PC-3 (cell line): Measurements from ENCODE around the gene TTC8. TPM values are rescaled to one million over a fixed set of nuclear protein-coding genes. Genes with fewer than 3 reads are reported as not detected.

ENCODE experiments used
- ATAC-seq: fragments of 200-7000 bp; cut with Tn5 transposase; 2 replicates; pipeline ENCODE4 v1.9.1; 2020; ENCODE audit warnings: mild to moderate bottlenecking, moderate library complexity
- BruUV-seq: library from RNA; stranded (reverse); fragments of 400-500 nt; replicated peaks from 2 replicates; lab custom pipeline; 2021; lab: Mats Ljungman, UMichigan
- CTCF ChIA-PET: fragments of 300-600 bp; sonication (Branson Sonifier 250); formaldehyde crosslinking; loops from one replicate; lab custom pipeline; 2022; ENCODE audit warnings: antibody characterized with exemption; lab: Charles Lee
- POLR2A ChIA-PET: fragments of 300-600 bp; sonication (Branson Sonifier 250); formaldehyde crosslinking; loops from one replicate; lab custom pipeline; 2022; ENCODE audit warnings: antibody characterized with exemption; ENCODE audit not compliant: unreplicated experiment; lab: Charles Lee
- DNase-seq: peaks from one replicate; pipeline ENCODE4 v3.0.0-alpha.2; 2015
- H2AFZ ChIP-seq: fragments of 300-600 bp; sonication (generic); 2 replicates; pipeline ENCODE4 v1.6.0; 2016; ENCODE audit warnings: antibody characterized with exemption, low read length
- H3F3A ChIP-seq: fragments of 300-600 bp; sonication (generic); one replicate; pipeline ENCODE4 v1.6.0; 2017; ENCODE audit warnings: antibody characterized with exemption, low read length, control low read depth, mild to moderate bottlenecking; ENCODE audit not compliant: unreplicated experiment
- H3K27ac ChIP-seq: fragments of 300-600 bp; sonication (generic); 2 replicates; pipeline ENCODE4 v1.5.1; 2016; ENCODE audit warnings: mild to moderate bottlenecking, low read length
- H3K27me3 ChIP-seq: fragments of 300-600 bp; sonication (generic); 2 replicates; pipeline ENCODE4 v1.6.1; 2016; ENCODE audit warnings: low read length, mixed read lengths
- H3K36me3 ChIP-seq: fragments of 300-600 bp; sonication (generic); 2 replicates; pipeline ENCODE4 v1.6.1; 2016; ENCODE audit warnings: low read depth, mixed run types, low read length, mixed read lengths
- H3K4me1 ChIP-seq: fragments of 300-600 bp; sonication (generic); 2 replicates; pipeline ENCODE4 v1.5.1; 2016; ENCODE audit warnings: low read length; ENCODE audit not compliant: insufficient read depth
- H3K4me2 ChIP-seq: fragments of 300-600 bp; sonication (generic); 2 replicates; pipeline ENCODE4 v1.6.0; 2016; ENCODE audit warnings: low read length
- H3K4me3 ChIP-seq: fragments of 300-600 bp; sonication (generic); 2 replicates; pipeline ENCODE4 v1.5.1; 2016; ENCODE audit warnings: mild to moderate bottlenecking, low read length, mixed read lengths
- H3K79me2 ChIP-seq: fragments of 300-600 bp; sonication (generic); 2 replicates; pipeline ENCODE4 v1.6.1; 2017; ENCODE audit warnings: low read length, mixed read lengths
- H3K9ac ChIP-seq: fragments of 300-600 bp; sonication (generic); 2 replicates; pipeline ENCODE4 v1.6.0; 2016; ENCODE audit warnings: mild to moderate bottlenecking, low read length
- H3K9me2 ChIP-seq: fragments of 300-600 bp; sonication (generic); replicated peaks from 2 replicates; pipeline ENCODE4 v1.6.1; 2016; ENCODE audit warnings: mixed run types, low read length, mixed read lengths
- H3K9me3 ChIP-seq: fragments of 300-600 bp; sonication (generic); 2 replicates; pipeline ENCODE4 v1.6.1; 2016; ENCODE audit warnings: low read length, mixed read lengths
- H4K20me1 ChIP-seq: fragments of 300-600 bp; sonication (generic); 2 replicates; pipeline ENCODE4 v1.6.1; 2016; ENCODE audit warnings: low read length, mixed read lengths
- CTCF ChIP-seq: fragments of 300-600 bp; sonication (generic); conservative IDR thresholded peaks from 2 replicates; pipeline ENCODE4 v1.5.1; 2017; ENCODE audit warnings: antibody characterized with exemption, low read depth, mild to moderate bottlenecking, low read length
- EZH2 ChIP-seq: fragments of 300-600 bp; sonication (generic); IDR thresholded peaks from one replicate; pipeline ENCODE4 v1.6.1; 2017; ENCODE audit warnings: antibody characterized with exemption, mild to moderate bottlenecking, low read length; ENCODE audit not compliant: unreplicated experiment
- EZH2phosphoT487 ChIP-seq: fragments of 300-600 bp; sonication (generic); IDR thresholded peaks from 2 replicates; pipeline ENCODE4 v1.6.1; 2018; ENCODE audit warnings: mild to moderate bottlenecking, antibody characterized with exemption, low read length, borderline replicate concordance
- intact Hi-C: fragments of 100-400 bp; cut with micrococcal nuclease; formaldehyde crosslinking; loops from 2 replicates; pipeline ENCODE4 v1.9.0; 2023
- total RNA-seq: library from RNA; depleted of rRNA; stranded (reverse); fragments of >200 nt; gene quantifications from 2 replicates; pipeline ENCODE4 v1.2.3, GENCODE V29; 2014

The TTC8 gene
- total RNA-seq, 1 experiment from 2014 or later = 24.8 TPM

GRCh38 chr14:88895116-88895515, 70.7 kb downstream of the TTC8 start:
- Histone ChIP-seq H3K9me3 (no peaks in the 10 kb centered on the region), H3K9me2 (no peaks in the 10 kb centered on the region), H2AFZ (no peak overlapping the region), H3K4me2 (peak overlapping the region; percentile 58), H3K27me3 (no peaks in the 10 kb centered on the region), H3K4me1 (peaks cover 25% of the 10 kb centered on the region), H3K27ac (peak overlapping the region; percentile 71), H3K9ac (0 out of 2 replicates have a peak overlapping the region, but pooled peaks have one; percentile 12), H4K20me1 (no peaks in the 10 kb centered on the region), H3K79me2 (no peaks in the 10 kb centered on the region), H3K36me3 (no peaks in the 10 kb centered on the region), H3F3A (no peaks in the 10 kb centered on the region), H3K4me3 (no peak overlapping the region)
- intact Hi-C loops = loop anchor here (1.0 to 2.0 kb wide), 2 partner anchors 92 to 962 kb away; no protein-coding TSS in a partner anchor
- no peak for TF ChIP-seq EZH2
- no peak for TF ChIP-seq EZH2phosphoT487
- TF ChIP-seq CTCF = no peak
- ChIA-PET CTCF (interaction anchor here (0.6 kb wide), 1 partner anchor 510 kb away, joined by 5 read pairs; no protein-coding TSS in a partner anchor), POLR2A (no interaction called here)
- DNase-seq (peak; percentile 92), ATAC-seq (peak; percentile 95)
- no TSS peak for BruUV-seq

GRCh38 chr14:88901189-88901588, 76.7 kb downstream of the TTC8 start:
- intact Hi-C loops = no loop called here
- H3K9me3 ChIP-seq = no peaks in the 10 kb centered on the region
- no peak overlapping the region for H3K27ac ChIP-seq
- H2AFZ ChIP-seq = no peak overlapping the region
- H3K27me3 ChIP-seq = no peaks in the 10 kb centered on the region
- no peaks in the 10 kb centered on the region for H3K79me2 ChIP-seq
- CTCF ChIA-PET = no interaction called here
- BruUV-seq = no TSS peak
- H4K20me1 ChIP-seq = no peaks in the 10 kb centered on the region
- POLR2A ChIA-PET = no interaction called here
- H3K9ac ChIP-seq = no peak overlapping the region
- H3K4me2 ChIP-seq = no peak overlapping the region
- ATAC-seq = no peak
- H3K9me2 ChIP-seq = no peaks in the 10 kb centered on the region
- peaks cover 6% of the 10 kb centered on the region for H3K4me1 ChIP-seq
- H3K4me3 ChIP-seq = no peak overlapping the region
- H3K36me3 ChIP-seq = no peaks in the 10 kb centered on the region
- DNase-seq = no peak
- TF ChIP-seq EZH2phosphoT487 (no peak), CTCF (no peak), EZH2 (no peak)
- no peaks in the 10 kb centered on the region for H3F3A ChIP-seq

- no peak for ATAC-seq
- Histone ChIP-seq H3K27ac (no peak overlapping the region), H3K9ac (no peak overlapping the region), H2AFZ (no peak overlapping the region), H3K9me3 (no peaks in the 10 kb centered on the region), H3K36me3 (no peaks in the 10 kb centered on the region), H4K20me1 (no peaks in the 10 kb centered on the region), H3K4me1 (peaks cover 3% of the 10 kb centered on the region; the same call in 1 of the 2 replicates), H3K9me2 (no peaks in the 10 kb centered on the region), H3K4me2 (no peak overlapping the region), H3K4me3 (no peak overlapping the region), H3K79me2 (no peaks in the 10 kb centered on the region), H3F3A (no peaks in the 10 kb centered on the region), H3K27me3 (no peaks in the 10 kb centered on the region)
- ChIA-PET POLR2A (no interaction called here), CTCF (no interaction called here)
- intact Hi-C loops = no loop called here
- no TSS peak for BruUV-seq
- TF ChIP-seq CTCF (no peak), EZH2phosphoT487 (no peak)
- no peak for DNase-seq
Observed at GRCh38 chr14:88901991-88902390, 77.5 kb downstream of the TTC8 start.
